Uterus (tissue), 4 donors: ENCODE results near the gene TMEM119. TPM values are rescaled to one million over a fixed set of nuclear protein-coding genes. Genes with fewer than 3 reads are reported as not detected.
"Not testable (repeated sequence)": the region's sequence is repeated elsewhere in the genome, so short reads cannot be mapped to it uniquely, and the experiment has no call there.

Experiments
- DNase-seq, 2 donors: peaks; one replicate each; pipeline ENCODE4 v3.0.0-alpha.2; 2019 to 2020
- H3K27ac ChIP-seq, 2 donors: fragments of 200-600 bp; sonication (generic); 1 replicate in 1 of 2; 2 replicates in 1 of 2; pipeline ENCODE4 v1.5.1; 2016 to 2018
- H3K27me3 ChIP-seq, 2 donors: fragments of 200-600 bp; sonication (generic); one replicate each; pipeline ENCODE4 v1.5.1; 2018 to 2019; ENCODE audit warnings: control low read depth in 1 of 2
- H3K36me3 ChIP-seq, 2 donors: fragments of 200-600 bp; sonication (generic); one replicate each; pipeline ENCODE4 v1.5.1; 2019; ENCODE audit warnings: control low read depth in 1 of 2
- H3K4me1 ChIP-seq, 2 donors: fragments of 200-600 bp; sonication (generic); one replicate each; pipeline ENCODE4 v1.5.1; 2018 to 2019; ENCODE audit warnings: control low read depth in 1 of 2
- H3K4me3 ChIP-seq, 2 donors: fragments of 200-600 bp; sonication (generic); 1 replicate in 1 of 2; 2 replicates in 1 of 2; pipeline ENCODE4 v1.5.1; 2018 to 2019; ENCODE audit warnings: mild to moderate bottlenecking in 1 of 2
- H3K9me3 ChIP-seq, 2 donors: fragments of 200-600 bp; sonication (generic); one replicate each; pipeline ENCODE4 v1.5.1; 2019; ENCODE audit warnings: control low read depth in 1 of 2
- POLR2A ChIP-seq, 2 donors: fragments of 450-650 bp; IDR thresholded peaks; one replicate each; pipeline ENCODE4 v1.6.1; 2016; ENCODE audit warnings: antibody characterized with exemption in 2 of 2, mild to moderate bottlenecking in 1 of 2, moderate library complexity in 1 of 2
- intact Hi-C: fragments of 100-400 bp; cut with DNase I; formaldehyde crosslinking; loops from one replicate; pipeline ENCODE4 v1.15.1; 2023; ENCODE audit warnings: low total_unique reads
- total RNA-seq, 4 donors: library from RNA; depleted of rRNA in 3 of 4; stranded (reverse); fragments of >200 nt in 3 of 4; gene quantifications; one replicate each; pipeline versions ENCODE4 v1.1.0 to v1.2.4, GENCODE V29; 2014 to 2023
- TF ChIP-seq, protein P1 (sequence below), 4 experiments: fragments of 200-600 bp in 2 of 4; fragments of 450-650 bp in 2 of 4; sonication (generic) in 2 of 4; IDR thresholded peaks; one replicate each; pipeline ENCODE4 v1.5.1; 2016 to 2019; ENCODE audit warnings: antibody characterized with exemption in 4 of 4, mild to moderate bottlenecking in 2 of 4, moderate library complexity in 1 of 4
- donor health status: DM: yes; HTN: yes; CAD: no.

TMEM119 gene
- total RNA-seq, 4 donors from 2014 or later = 9.1 to 102 (median 12.4) TPM

DNA sequence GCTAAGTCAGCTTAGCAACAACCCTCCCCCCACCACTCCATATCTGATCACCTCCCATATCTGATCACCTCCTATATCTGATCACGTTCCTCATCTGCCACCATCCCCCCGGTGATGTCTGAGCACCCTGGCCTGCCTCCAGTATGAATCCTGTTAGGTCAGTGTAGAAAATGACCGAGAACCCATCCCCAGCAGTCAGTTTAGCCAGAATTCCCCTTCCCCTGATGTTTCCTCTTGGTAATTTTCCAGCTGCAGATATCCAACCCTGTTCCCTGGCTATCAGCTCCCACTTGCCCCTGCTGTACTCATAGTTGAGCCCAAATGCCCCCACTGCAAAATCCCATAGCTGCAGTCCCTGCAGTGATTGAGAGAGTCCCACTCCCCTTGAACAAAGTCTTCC, 23.3 kb upstream of the TMEM119 start:
- TF ChIP-seq POLR2A (IDR thresholded peaks at IDR 0.05) = no peak
- TF ChIP-seq, protein P1, sequence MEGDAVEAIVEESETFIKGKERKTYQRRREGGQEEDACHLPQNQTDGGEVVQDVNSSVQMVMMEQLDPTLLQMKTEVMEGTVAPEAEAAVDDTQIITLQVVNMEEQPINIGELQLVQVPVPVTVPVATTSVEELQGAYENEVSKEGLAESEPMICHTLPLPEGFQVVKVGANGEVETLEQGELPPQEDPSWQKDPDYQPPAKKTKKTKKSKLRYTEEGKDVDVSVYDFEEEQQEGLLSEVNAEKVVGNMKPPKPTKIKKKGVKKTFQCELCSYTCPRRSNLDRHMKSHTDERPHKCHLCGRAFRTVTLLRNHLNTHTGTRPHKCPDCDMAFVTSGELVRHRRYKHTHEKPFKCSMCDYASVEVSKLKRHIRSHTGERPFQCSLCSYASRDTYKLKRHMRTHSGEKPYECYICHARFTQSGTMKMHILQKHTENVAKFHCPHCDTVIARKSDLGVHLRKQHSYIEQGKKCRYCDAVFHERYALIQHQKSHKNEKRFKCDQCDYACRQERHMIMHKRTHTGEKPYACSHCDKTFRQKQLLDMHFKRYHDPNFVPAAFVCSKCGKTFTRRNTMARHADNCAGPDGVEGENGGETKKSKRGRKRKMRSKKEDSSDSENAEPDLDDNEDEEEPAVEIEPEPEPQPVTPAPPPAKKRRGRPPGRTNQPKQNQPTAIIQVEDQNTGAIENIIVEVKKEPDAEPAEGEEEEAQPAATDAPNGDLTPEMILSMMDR (IDR thresholded peaks at IDR 0.05) = no peak
- intact Hi-C loops = no loop called here
- Histone ChIP-seq H3K9me3 (no peaks in the 10 kb centered on the region), H3K4me1 (no peaks in the 10 kb centered on the region), H3K36me3 (no peaks in the 10 kb centered on the region), H3K27ac (no peak overlapping the region), H3K4me3 (no peak overlapping the region), H3K27me3 (no peaks in the 10 kb centered on the region)
- no peak for DNase-seq

- intact Hi-C loops = no loop called here
Observed at GRCh38 chr12:108620236-108620879, 22.5 kb upstream of the TMEM119 start.

GRCh38 chr12:108619369-108620160, 21.7 kb upstream of the TMEM119 start:
- Histone ChIP-seq H3K4me3 (no peak overlapping the region), H3K27ac (no peak overlapping the region), H3K4me1 (no peaks in the 10 kb centered on the region), H3K9me3 (no peaks in the 10 kb centered on the region), H3K36me3 (no peaks in the 10 kb centered on the region), H3K27me3 (no peaks in the 10 kb centered on the region)
- DNase-seq = no peak
- TF ChIP-seq, protein P1 (IDR thresholded peaks at IDR 0.05) = no peak
- TF ChIP-seq POLR2A (IDR thresholded peaks at IDR 0.05) = no peak
- intact Hi-C loops = loop anchor here (5.0 kb wide), 1 partner anchor 57 kb away; the partner anchor contains the start of genes ISCU and SART3

More at GRCh38 chr12:108620236-108620879, 22.5 kb upstream of the TMEM119 start:
- Histone ChIP-seq H3K9me3 (no peaks in the 10 kb centered on the region), H3K27me3 (no peaks in the 10 kb centered on the region), H3K36me3 (no peaks in the 10 kb centered on the region), H3K27ac (no peak overlapping the region), H3K4me1 (no peaks in the 10 kb centered on the region), H3K4me3 (no peak overlapping the region)
- TF ChIP-seq POLR2A (IDR thresholded peaks at IDR 0.05) = no peak
- TF ChIP-seq, protein P1 (IDR thresholded peaks at IDR 0.05) = no peak
- DNase-seq = no peak

GRCh38 chr12:108618953-108619274, 21.0 kb upstream of the TMEM119 start:
- not testable (repeated sequence) for H3K27me3 ChIP-seq, H3K27ac ChIP-seq, H3K4me3 ChIP-seq, H3K36me3 ChIP-seq, H3K4me1 ChIP-seq, H3K9me3 ChIP-seq, DNase-seq
- intact Hi-C loops = loop anchor here (5.0 kb wide), 1 partner anchor 57 kb away; the partner anchor contains the start of genes ISCU and SART3

- TF ChIP-seq, protein P1 (IDR thresholded peaks at IDR 0.05) = peak; percentile 90 to 98 (median 92)
- TF ChIP-seq POLR2A (IDR thresholded peaks at IDR 0.05) = no peak
- DNase-seq = peak; percentile 80 to 83
Observed at GRCh38 chr12:108618079-108618952, 20.4 kb upstream of the TMEM119 start.

More at GRCh38 chr12:108618079-108618952, 20.4 kb upstream of the TMEM119 start:
- H3K36me3 ChIP-seq = no peaks in the 10 kb centered on the region
- no peaks in the 10 kb centered on the region for H3K27me3 ChIP-seq
- no peak overlapping the region for H3K27ac ChIP-seq
- H3K9me3 ChIP-seq = no peaks in the 10 kb centered on the region
- intact Hi-C loops = loop anchor here (5.0 kb wide), 1 partner anchor 56 kb away; the partner anchor contains the start of genes ISCU and SART3
- no peaks in the 10 kb centered on the region for H3K4me1 ChIP-seq
- no peak overlapping the region for H3K4me3 ChIP-seq
